Epidermal melanocyte (primary cell): Measurements from ENCODE around the gene SLC35E2B.
"Not testable (repeated sequence)": the region's sequence is repeated elsewhere in the genome, so short reads cannot be mapped to it uniquely, and the experiment has no call there.

ENCODE experiments used
- DNase-seq: peaks from one replicate; pipeline ENCODE4 v3.0.0; 2011; ENCODE audit warnings: low spot score; ENCODE audit not compliant: insufficient read length

The SLC35E2B gene

DNA sequence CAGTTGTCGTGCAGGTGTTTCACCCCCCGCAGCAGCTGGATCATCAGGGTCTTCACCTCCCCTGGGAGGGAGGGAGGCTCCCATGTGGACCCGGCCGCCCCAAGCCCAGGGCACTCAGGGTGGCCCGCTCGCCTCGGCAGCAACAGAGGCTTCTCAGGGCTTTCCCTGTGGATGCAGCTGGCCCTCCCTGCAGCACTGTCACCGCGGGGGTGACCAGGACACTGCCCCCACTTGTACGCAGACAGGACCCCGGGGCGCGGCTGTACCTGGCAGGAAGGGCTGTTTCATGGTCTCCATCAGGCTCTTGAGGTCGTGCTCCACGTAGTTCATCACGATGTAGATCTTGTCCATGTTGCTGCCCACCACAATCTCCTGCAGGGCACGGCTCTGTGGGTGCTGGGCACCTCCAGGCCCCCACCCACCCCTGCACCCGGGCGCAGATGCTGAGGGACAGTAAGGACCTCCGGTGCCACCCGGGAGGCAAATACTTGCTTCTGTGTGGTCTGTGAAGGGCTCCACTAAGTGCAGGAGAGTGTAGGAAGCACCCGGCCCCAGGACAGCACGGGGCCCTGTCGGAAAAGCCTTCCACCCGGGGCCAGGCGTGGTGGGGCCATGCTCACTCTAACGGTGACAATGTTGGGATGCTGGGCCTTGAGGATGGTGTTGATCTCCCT, 11.8 kb upstream of the SLC35E2B start:
- DNase-seq = not testable (repeated sequence)

DNA sequence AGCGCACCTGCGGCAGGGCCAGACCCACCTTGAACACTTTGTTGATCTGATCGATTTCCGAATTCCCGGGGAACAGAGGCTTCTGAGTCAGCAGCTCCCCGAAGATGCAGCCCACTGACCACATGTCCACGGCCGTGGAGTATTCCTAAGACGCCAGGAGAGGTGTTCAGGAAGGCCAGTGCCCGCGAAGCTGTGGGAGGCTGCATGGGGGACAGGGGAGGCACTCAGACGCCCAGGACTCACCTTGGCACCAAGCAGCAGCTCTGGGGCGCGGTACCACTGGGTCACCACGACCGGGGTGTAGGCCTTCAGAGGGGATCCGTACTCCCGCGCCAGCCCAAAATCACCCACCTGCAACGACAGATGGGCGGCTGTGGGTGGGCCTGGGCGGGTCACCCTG, 11.2 kb upstream of the SLC35E2B start:
- no peak for DNase-seq

DNA sequence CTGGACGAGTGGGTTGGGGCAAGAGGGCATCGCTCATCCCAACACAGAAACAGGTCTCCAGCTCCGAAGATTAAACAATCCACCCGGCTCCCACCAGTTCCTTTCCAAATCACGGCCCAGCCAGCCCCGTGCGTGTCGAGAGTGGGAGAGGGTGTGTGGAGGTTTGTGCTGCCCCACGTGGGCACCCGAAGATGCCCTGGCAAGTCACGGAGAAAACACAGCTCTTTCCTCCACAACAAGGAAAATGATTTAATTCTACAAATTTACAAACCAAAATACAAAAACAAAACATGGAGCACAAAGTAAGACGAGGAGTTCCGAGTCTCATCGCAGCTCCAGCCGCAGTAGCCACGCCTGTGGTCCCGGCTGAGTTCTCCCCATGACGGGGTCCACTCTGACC, 9.9 kb upstream of the SLC35E2B start:
- DNase-seq = not testable (repeated sequence)

DNA sequence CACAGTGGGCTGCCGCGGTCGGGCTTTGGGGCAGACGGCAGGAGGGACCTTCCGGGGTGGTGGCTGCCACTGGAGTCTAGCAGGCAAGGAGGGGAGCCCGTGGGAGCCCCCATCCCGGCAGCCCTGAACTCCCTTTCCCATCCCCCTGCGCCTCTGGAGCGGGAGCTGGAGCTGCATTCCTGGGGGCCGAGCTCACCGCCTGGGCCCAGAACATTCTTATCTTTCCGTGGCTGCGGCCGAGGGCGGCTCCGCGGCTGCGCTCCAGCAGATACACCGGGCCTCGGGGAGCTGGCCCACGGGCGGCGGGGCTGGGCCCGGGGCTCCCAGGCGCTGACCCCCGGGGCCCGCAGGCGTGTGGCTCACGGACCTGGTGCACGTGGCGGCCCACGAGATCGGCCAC, 8.0 kb upstream of the SLC35E2B start:
- not testable (repeated sequence) for DNase-seq

DNA sequence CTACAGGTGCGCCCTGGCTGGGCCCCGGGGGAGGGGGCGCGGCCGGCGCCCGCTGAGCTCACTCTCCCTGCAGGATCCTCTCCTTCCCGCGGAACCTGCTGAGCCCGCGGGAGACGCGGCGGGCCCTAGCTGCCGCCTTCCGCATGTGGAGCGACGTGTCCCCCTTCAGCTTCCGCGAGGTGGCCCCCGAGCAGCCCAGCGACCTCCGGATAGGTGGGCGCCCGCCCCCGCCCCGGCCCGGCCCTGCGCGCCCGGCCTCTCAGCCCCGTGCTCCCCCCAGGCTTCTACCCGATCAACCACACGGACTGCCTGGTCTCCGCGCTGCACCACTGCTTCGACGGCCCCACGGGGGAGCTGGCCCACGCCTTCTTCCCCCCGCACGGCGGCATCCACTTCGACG, 7.5 kb upstream of the SLC35E2B start:
- not testable (repeated sequence) for DNase-seq

DNA sequence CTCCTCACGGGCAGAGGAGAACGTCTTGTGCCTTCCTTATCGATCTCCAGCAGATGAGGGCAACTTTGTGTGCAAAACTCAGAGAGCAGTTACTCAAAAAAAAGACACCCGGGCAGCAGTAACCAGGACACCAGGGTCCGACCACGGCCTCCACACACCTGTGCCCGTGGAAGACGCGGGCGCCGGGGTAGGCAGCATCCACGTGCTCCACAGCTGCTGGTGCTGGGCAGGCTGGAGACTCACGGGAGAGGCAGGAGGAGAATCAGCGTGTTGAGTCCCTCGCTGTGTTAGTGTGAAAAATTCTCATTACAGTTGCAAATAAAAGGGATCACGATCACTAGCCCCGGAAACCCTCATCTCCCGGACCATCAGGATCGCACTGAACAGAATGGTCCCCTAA, 6.5 kb upstream of the SLC35E2B start:
- DNase-seq = not testable (repeated sequence)

DNA sequence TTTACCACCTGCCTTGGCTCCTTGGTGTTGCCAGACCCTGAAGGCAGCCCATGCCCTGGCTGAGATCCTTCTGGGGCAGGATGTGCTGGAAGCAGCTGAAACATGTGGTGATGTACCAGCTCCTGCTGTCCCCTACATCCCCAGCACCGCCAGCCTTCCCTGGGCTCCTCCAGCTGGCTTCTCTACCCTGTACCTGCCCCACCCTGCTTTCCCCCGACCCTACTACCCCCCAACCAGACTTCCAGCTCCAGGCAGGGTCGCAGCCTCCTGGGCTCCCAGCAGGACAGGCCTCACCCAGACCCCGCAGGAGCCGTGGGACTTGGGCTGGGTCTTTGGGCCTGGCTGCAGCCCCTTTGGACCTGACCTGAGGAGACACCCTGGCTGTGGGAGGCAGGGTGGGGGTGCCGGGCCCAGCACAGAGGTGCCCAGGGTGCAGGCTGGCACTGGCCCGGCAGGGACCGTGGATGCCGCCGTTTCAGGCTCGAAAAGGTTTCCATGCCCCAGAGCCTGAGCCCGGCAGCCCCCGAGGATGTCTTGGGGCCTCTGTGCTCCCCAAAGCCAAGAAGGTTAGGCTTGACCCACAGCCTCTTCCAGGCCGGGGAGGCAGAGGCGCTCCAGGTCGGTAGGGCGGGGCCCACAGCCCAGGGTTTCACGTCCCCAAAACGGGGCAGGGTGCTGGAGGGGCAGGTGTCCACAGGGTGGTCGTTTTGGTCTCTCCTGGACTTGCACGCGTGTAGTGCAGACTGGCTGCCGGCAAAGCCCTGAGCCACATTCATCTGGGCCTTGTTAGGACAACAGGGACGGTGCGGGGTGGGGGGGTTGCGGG, 5.0 kb upstream of the SLC35E2B start:
- DNase-seq = not testable (repeated sequence)

DNA sequence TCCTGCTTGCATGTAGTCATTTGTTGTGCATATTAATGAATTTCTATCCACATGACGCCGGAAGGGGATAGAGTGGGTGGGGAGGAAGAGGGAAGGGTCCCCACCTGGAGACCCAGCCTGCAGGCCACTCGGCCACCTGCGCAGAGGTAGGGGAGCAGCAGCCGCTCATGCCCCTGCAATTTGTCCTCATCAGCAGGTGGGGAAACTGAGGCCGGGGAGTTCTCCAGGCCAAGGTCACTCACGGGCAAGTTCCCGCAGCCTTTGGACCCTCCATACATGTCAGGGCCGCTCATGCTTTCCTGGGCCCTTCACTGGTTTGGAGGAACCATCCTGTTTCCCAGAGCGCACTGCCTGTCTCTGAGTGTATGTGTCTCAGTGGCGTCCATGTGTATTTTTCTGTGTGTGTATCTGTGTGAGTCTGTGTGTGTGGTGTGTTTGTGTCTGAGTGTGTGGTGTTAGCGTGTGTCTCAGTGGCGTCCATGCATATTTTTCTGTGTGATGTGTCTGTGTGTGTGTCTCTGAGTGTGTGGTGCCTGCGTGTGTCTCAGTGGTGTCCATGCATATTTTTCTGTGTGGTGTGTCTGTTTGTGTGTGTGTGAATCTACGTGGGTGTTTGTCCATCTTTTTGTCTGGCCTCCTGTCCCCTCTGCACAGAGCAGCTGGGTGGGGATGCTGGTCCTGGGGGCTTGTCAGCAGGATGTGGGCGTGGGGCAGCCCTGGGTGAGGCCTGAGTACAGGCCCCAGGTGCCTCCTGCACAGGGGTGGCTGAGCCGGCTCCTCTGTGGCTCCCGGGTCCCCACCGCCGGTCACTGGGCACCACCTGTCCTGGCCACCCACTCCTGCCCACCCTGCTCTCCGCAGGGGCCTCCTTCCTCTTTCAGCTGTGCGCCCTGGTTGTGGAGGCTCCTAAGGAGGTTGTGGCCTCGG, 4.1 kb upstream of the SLC35E2B start:
- DNase-seq = not testable (repeated sequence)

DNA sequence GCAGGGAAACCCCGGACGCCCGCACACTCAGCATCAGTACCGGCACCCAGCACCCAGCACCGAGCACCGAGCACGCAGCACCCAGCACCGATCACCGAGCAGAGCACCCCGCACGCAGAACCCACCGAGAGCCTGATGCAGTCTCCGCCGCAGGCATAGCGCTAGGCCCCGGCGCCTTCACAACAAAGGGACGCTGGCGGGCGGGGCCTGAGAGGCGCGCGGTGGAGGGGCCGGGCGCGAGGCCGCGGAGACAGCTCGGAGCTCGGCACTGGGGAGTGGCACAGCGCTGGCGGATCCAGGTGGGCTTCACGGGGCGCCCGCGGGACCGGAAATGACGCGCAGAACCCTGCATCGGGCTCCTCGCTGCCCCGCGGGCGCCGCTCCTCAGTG, 276 bp downstream of the SLC35E2B start:
- not testable (repeated sequence) for DNase-seq

DNA sequence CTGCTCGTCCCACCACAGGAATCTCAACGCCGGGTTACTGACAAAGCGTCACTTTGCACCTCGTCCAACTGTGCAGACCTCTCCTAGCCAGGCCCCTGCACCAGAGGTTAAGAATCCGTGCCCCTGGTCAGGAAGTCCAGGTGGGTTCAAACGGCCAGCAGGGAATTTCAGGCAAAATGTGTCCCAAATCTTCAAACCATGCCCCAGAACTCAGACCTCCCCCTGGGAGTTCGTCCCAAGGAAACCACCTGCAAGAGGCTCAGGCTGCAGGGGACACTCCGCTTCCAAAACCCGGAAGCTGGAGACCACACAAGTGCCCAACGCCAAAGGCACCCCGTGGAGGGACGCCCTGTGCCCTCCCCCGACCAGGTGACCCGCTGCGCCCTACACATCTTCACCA, 1.2 kb downstream of the SLC35E2B start:
- not testable (repeated sequence) for DNase-seq

DNA sequence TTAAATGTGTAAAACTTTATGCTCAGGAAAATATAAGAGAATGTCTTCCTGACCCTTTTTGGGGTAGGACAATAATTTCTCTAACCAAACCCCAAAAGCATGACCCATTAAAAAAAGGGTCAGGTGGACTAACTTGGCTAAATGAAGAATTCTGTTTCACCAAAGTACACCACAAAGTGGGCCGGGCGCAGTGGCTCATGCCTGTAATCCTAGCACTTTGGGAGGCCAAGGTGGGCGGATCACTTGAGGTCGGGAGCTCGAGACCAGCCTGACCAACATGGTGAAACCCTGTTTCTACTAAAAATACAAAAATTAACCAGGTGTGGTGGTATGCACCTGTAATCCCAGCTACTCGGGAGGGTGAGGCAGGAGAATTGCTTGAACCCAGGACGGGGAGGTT, 3.1 kb downstream of the SLC35E2B start:
- not testable (repeated sequence) for DNase-seq

DNA sequence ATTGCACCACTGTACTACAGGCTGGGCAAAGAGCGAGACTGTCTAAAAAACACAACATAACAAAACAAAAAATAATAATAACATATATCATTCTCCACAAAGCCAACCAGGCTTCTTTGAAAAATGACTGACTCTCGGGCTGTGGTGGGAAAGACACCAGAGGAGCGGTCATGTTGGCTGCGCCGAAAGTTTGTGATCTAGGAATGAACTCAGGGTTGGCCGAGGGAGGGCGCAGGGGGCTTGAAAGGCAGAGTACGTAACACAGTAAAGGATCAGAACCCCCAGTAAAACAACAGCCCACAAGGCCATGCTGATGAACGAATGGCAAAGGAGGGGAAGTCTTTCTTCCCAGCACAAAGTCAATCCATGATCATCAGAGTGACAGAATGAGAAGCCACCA, 4.7 kb downstream of the SLC35E2B start:
- no peak for DNase-seq

DNA sequence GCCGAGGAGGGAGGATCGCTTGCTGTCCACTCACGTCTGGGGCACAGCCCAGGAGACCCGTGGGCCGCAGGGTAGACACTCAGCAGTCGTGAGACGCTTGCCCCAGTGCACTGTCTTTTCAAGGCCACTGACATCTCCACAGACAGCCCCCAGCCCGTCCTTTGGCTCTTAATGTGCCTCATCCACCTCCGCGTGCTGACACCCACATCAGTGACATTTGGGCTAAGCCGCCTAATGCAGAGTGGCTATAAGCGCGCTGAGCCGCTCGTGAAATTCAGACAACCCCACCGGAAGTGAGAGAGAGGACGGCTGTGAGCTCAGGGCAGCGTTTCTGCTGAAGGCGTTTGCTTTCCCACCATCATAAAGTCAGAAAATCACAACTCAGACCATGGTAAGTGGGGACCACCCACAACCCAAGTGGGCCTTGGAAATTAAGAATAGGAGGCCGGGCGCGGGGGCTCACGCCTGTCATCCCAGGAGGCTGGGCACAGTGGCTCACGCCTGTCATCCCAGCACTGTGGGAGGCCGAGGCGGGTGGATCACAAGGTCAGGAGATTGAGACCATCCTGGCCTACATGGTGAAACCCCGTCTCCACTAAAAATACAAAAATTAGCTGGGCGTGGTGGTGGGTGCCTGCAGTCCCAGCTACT, 8.4 kb downstream of the SLC35E2B start:
- DNase-seq = no peak

DNA sequence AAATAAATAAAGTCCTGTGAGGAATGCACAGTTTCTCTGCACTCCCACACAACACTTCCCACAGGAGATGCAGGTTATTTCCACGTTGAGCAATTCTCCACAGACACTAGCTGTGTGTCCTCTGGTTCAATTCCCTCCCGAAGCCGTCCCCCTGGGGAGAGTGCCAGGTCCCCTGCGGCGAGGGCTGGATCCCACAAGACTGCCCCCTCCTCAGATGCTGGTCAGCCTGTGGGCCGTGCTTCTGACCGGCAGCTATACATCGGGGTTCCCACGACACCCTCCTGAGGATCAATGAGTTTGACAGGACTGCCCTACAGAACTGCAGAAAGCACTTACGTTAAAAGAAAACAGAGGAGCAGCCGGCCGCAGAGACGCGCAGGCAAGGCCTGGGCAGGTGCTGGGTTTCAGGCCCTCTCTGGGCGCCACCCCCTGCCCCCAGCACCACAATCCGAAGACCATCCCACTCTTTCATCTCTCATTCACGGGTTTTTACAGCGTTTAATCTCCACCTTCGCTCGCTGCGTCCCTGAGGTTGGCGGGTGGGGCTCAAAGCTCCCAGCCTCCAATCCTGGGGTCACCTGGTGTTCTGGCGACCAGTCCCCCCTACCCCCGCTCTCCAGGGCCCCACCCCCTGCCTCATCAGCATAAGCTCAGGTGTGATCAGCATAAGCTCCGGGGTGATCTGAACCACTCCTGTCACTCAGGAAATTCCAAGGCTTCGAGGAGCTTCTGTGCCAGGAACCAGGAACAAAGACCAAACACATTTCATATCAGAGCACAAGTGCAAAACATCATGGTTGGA, 9.3 kb downstream of the SLC35E2B start:
- DNase-seq = no peak

DNA sequence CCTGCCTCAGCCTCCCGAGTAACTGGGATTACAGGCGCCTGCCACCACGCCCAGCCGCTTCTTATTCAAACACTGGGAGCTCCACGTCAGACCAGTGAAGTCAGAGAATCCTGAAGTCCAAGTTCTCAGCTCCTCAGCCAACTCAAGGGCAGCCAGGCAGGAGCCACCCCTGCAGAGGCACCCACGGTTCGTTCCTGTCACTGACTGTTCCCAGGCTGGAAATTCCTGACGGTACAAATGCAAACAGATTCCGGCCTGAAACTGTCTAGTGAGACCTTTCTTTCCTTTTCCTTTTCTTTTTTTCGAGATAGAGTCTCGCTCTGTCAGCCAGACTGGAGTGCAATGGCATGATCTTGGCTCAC, 11.7 kb downstream of the SLC35E2B start:
- no peak for DNase-seq

DNA sequence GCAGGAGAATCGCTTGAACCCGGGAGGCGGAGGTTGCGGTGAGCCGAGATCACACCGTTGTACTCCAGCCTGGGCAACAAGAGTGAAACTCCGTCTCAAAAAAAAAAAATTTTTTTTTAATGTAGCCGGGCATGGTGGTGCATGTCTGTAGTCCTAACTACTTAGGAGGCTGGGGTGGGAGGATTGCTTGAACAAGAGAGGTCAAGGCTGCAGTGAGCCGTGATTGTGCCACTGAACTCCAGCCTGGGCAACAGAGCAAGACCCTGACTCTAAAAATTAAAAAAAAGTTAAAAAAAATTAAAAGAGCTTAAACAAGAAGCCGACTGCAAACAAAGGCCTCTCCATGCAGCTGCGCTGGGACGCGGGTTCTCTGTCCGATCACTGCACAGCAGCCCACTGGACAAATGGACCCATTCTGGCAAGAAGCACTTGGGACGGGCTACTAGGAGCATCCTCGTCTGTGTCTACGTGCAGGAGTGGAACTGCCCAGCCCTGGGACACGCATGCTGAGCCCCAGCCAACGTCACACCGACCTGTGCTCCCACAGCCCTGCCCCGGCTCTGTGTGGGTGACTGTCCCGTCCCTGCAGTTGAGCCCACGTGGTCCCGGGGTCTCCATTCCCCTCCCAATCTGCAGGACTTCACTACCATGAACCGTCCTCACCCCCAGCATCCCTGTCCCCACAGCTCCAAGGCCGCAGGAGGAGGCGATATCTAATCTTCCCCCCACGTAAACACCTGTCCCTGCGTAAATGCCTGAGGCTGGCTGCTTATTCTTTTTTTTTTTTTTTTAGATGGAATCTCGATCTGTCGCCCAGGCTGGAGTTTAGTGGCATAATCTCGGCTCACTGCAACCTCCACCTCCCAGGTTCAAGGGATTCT, 12.3 kb downstream of the SLC35E2B start:
- no peak for DNase-seq

DNA sequence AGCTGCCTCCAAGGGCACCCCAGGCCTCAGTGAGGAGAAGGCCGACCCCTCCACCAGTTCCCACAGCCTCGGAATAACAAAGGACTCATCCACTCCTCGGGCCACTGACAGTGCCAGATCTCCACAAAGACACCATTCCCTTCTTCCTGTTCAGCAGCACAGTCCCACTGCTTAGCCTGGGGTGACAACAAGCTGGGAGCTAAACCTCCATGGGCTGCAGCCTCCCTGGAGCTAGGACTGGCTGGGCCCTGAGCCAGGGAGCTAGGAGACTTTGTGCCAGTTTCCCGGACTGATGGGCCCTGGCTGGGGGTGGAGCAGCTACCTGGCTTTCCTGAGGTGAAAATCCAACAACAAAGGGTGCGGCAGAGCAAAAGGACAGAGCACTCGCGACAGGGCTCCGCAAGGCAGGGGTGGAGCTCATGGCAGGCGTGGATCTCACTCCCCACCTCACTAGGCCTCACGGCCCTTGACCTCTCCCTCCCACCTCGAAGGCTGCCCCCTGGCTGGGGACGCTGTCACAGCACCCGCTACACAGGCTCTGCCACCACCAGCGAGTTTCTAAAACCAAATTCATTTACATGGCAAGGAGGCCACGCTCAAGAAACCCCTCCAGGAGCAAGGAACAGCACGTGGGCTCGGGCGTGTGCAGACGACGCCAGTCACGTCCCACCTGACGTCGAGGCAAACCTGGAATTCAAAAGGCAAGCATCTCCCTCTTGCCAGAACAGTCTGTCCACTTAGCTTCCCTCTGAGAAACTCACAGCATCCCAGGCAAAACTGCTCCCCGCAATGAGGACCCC, 13.8 kb downstream of the SLC35E2B start:
- DNase-seq = no peak

DNA sequence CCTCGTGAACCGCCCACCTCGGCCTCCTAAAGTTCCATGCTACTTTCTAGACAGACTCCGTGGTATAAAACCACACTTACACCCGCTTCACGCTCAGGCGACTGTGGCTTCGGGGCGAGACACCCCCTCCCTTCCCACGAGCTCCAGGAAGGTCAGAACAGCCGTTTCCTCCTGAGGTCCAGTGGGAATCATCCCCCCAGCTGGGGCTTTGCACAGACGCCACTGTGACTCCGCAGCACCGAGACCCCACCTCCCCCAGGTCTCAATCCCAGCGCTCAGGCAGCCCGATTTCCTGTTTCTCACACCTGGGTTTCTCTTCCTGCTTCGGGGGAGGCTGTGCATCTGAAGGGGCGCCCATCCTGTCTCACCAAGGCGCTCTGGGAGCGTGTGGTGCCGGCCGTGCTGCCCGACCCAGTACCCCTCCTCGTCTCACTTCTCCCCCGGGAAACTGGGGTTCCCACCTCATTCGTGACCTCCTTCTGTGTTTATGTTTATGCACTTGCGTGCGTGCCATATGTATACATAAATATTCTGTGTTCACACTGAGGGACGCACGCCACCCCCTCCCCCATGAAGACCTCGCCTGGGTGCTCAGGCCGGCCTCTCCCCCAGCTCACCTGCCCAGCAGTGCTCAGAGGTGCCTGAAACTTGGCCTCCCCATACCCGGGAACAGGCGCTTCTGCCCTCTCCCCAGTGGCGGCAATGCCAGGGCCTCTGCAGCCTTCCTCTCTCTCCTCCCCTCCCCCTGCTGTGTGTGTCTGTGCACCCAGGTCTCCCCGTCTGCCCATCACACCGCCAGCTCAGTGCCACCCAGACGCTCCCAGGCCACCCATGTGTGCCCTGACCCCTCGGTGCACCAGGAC, 14.6 kb downstream of the SLC35E2B start:
- DNase-seq = no peak
